Neural cell (in vitro differentiated cells): Measurements from ENCODE around the gene GPR42. TPM values are rescaled to one million over a fixed set of nuclear protein-coding genes. Genes with fewer than 3 reads are reported as not detected.

Experiments
- H2AFZ ChIP-seq: fragments of 200-600, 300-800 bp; sonication (generic), shearing (Covaris generic); 2 replicates; pipeline ENCODE4 v1.6.0; 2014; ENCODE audit warnings: low read depth, mild to moderate bottlenecking, antibody characterized with exemption, low read length, moderate library complexity
- H3F3A ChIP-seq: fragments of 200-600 bp; shearing (Covaris generic); 2 replicates; pipeline ENCODE4 v1.6.1; 2016; ENCODE audit warnings: mild to moderate bottlenecking, moderate library complexity, mixed read lengths, antibody characterized with exemption, low read length; ENCODE audit not compliant: insufficient read depth, poor library complexity, severe bottlenecking
- H3K27ac ChIP-seq: fragments of 200-600, 300-800 bp; sonication (generic), shearing (Covaris generic); 2 replicates; pipeline ENCODE4 v1.5.1; 2014; ENCODE audit warnings: mild to moderate bottlenecking, low read length, moderate library complexity
- H3K27me3 ChIP-seq: fragments of 300-800, 200-600 bp; sonication (generic), shearing (Covaris generic); 2 replicates; pipeline ENCODE4 v1.6.0; 2014; ENCODE audit warnings: mild to moderate bottlenecking, low read depth, low read length, moderate library complexity; ENCODE audit not compliant: insufficient read depth
- H3K36me3 ChIP-seq: fragments of 300-800, 200-600 bp; sonication (generic), shearing (Covaris generic); 2 replicates; pipeline ENCODE4 v1.5.1; 2014; ENCODE audit warnings: mild to moderate bottlenecking, antibody characterized with exemption, low read length, moderate library complexity; ENCODE audit not compliant: insufficient read depth
- H3K4me2 ChIP-seq: fragments of 300-800, 200-600 bp; sonication (generic), shearing (Covaris generic); 2 replicates; pipeline ENCODE4 v1.6.0; 2014; ENCODE audit warnings: mild to moderate bottlenecking, low read length
- H3K4me3 ChIP-seq: fragments of 300-800, 200-600 bp; sonication (generic), shearing (Covaris generic); 2 replicates; pipeline ENCODE4 v1.5.1; 2014; ENCODE audit warnings: mild to moderate bottlenecking, low read length, moderate library complexity
- H3K79me2 ChIP-seq: fragments of 200-600 bp; shearing (Covaris generic); replicated peaks from 2 replicates; pipeline ENCODE4 v1.6.0; 2014; ENCODE audit warnings: mild to moderate bottlenecking, low read length, moderate library complexity; ENCODE audit not compliant: insufficient read depth
- H3K9ac ChIP-seq: fragments of 300-800, 200-600 bp; sonication (generic), shearing (Covaris generic); 2 replicates; pipeline ENCODE4 v1.6.1; 2016; ENCODE audit warnings: mild to moderate bottlenecking, low read length, mixed read lengths
- H3K9me2 ChIP-seq: fragments of 200-600 bp; shearing (Covaris generic); 2 replicates; pipeline ENCODE4 v1.6.1; 2016; ENCODE audit warnings: mild to moderate bottlenecking, low read length, mixed read lengths; ENCODE audit not compliant: insufficient read depth
- H3K9me3 ChIP-seq: fragments of 200-600, 300-800 bp; sonication (generic), shearing (Covaris generic); 2 replicates; pipeline ENCODE4 v1.6.1; 2016; ENCODE audit warnings: mild to moderate bottlenecking, mixed run types, low read length, moderate library complexity, mixed read lengths
- H4K20me1 ChIP-seq: fragments of 200-600 bp; shearing (Covaris generic); 2 replicates; pipeline ENCODE4 v1.6.1; 2016; ENCODE audit warnings: mild to moderate bottlenecking, mixed run types; ENCODE audit not compliant: insufficient read depth
- CTCF ChIP-seq: fragments of 450-650 bp; IDR thresholded peaks from 2 replicates; pipeline ENCODE4 v1.5.1; 2014; ENCODE audit warnings: antibody characterized with exemption, mild to moderate bottlenecking, moderate library complexity; ENCODE audit not compliant: poor library complexity, severe bottlenecking
- EP300 ChIP-seq: fragments of 450-650 bp; conservative IDR thresholded peaks from 2 replicates; pipeline ENCODE4 v1.6.1; 2014; ENCODE audit warnings: antibody characterized with exemption, mild to moderate bottlenecking, moderate library complexity; ENCODE audit not compliant: poor library complexity, severe bottlenecking
- EZH2 ChIP-seq: fragments of 200-600, 300-800 bp; shearing (Covaris generic), sonication (generic); IDR thresholded peaks from 2 replicates; pipeline ENCODE4 v1.6.1; 2014; ENCODE audit warnings: antibody characterized with exemption, low read length, borderline replicate concordance, mild to moderate bottlenecking; ENCODE audit not compliant: insufficient read depth, poor library complexity, severe bottlenecking
- MXI1 ChIP-seq: fragments of 450-650 bp; conservative IDR thresholded peaks from 2 replicates; pipeline ENCODE4 v1.6.1; 2014; ENCODE audit warnings: antibody characterized with exemption, mild to moderate bottlenecking; ENCODE audit not compliant: poor library complexity, severe bottlenecking
- POLR2AphosphoS5 ChIP-seq: IDR thresholded peaks from 2 replicates; pipeline ENCODE4 v1.6.1; 2012
- RAD21 ChIP-seq: fragments of 450-650 bp; conservative IDR thresholded peaks from 2 replicates; pipeline ENCODE4 v1.6.1; 2014; ENCODE audit warnings: antibody characterized with exemption, mild to moderate bottlenecking, moderate library complexity
- REST ChIP-seq: IDR thresholded peaks from 2 replicates; pipeline ENCODE4 v1.6.1; 2012; ENCODE audit warnings: borderline replicate concordance
- SMC3 ChIP-seq: fragments of 450-650 bp; conservative IDR thresholded peaks from 2 replicates; pipeline ENCODE4 v1.6.1; 2014; ENCODE audit warnings: antibody characterized with exemption, mild to moderate bottlenecking, moderate library complexity; ENCODE audit not compliant: poor library complexity
- TAF1 ChIP-seq: IDR thresholded peaks from 2 replicates; pipeline ENCODE4 v1.6.1; 2012; ENCODE audit warnings: low read depth
- polyA plus RNA-seq: library from polyadenylated mRNA; depleted of rRNA; stranded (reverse); fragments of >200 nt; gene quantifications from 2 replicates; pipeline ENCODE4 v1.2.3, GENCODE V29; 2014

GPR42 gene
- polyA plus RNA-seq, 1 donor from 2014 or later, result not detected

- Histone ChIP-seq H2AFZ (no peak overlapping the region), H3K9me3 (no peaks in the 10 kb centered on the region)
- no peak for TF ChIP-seq EZH2
- TF ChIP-seq CTCF, result no peak
- no peak for TF ChIP-seq SMC3
- TF ChIP-seq POLR2AphosphoS5, result no peak
- TF ChIP-seq TAF1, result no peak
- no peak for TF ChIP-seq MXI1
- no peak for TF ChIP-seq RAD21
- no peak for TF ChIP-seq EP300
- no peak for TF ChIP-seq REST
Measured at GRCh38 chr19:35409191-35409590, 38.3 kb downstream of the GPR42 start.

GRCh38 chr19:35410487-35410886 lies 39.6 kb downstream of the GPR42 start:
- no peaks in the 10 kb centered on the region for H3K79me2 ChIP-seq

More at GRCh38 chr19:35409191-35409590, 38.3 kb downstream of the GPR42 start:
- Histone ChIP-seq H4K20me1 (no peaks in the 10 kb centered on the region), H3K4me2 (no peak overlapping the region), H3K4me3 (no peak overlapping the region), H3K9ac (no peak overlapping the region), H3K79me2 (no peaks in the 10 kb centered on the region), H3K36me3 (no peaks in the 10 kb centered on the region), H3K27me3 (no peaks in the 10 kb centered on the region), H3F3A (no peaks in the 10 kb centered on the region), H3K9me2 (no peaks in the 10 kb centered on the region), H3K27ac (no peak overlapping the region)

More at GRCh38 chr19:35410487-35410886, 39.6 kb downstream of the GPR42 start:
- Histone ChIP-seq H3K9me2 (no peaks in the 10 kb centered on the region), H2AFZ (no peak overlapping the region), H3K27me3 (no peaks in the 10 kb centered on the region), H3K4me2 (no peak overlapping the region), H4K20me1 (no peaks in the 10 kb centered on the region), H3K36me3 (no peaks in the 10 kb centered on the region), H3K4me3 (no peak overlapping the region), H3K9ac (no peak overlapping the region), H3K9me3 (no peaks in the 10 kb centered on the region), H3K27ac (no peak overlapping the region), H3F3A (no peaks in the 10 kb centered on the region)
- TF ChIP-seq TAF1 (no peak), EZH2 (no peak), EP300 (no peak), MXI1 (no peak), REST (no peak), CTCF (no peak), SMC3 (no peak), POLR2AphosphoS5 (no peak)
